NCI-H128 (cell line): Measurements from ENCODE around the gene SELENOV.

Experiments used
- DNase-seq: peaks from one replicate; lab custom pipeline; 2025; ENCODE audit not compliant: unreplicated experiment; lab: John Stamatoyannopoulos, UW

Gene SELENOV

GRCh38 chr19:39492225-39492624 lies 22.7 kb upstream of the SELENOV start:
- DNase-seq, result no peak

- DNase-seq, result no peak
Measured at GRCh38 chr19:39492788-39493187, 22.2 kb upstream of the SELENOV start.

GRCh38 chr19:39494661-39495060 lies 20.3 kb upstream of the SELENOV start:
- DNase-seq, result no peak

- no peak for DNase-seq
Measured at GRCh38 chr19:39496063-39496462, 18.9 kb upstream of the SELENOV start.

- no peak for DNase-seq
Measured at GRCh38 chr19:39497701-39497995, 17.3 kb upstream of the SELENOV start.

GRCh38 chr19:39497996-39498797 lies 16.7 kb upstream of the SELENOV start:
- DNase-seq, result peak; percentile 78

GRCh38 chr19:39498798-39499642 lies 15.9 kb upstream of the SELENOV start, which contains the start of gene DLL3:
DLL3 (plus strand) TSS chr19:39498947; CDS start chr19:39498975, 28 bp downstream.
- DNase-seq, result peak; percentile 49

- no peak for DNase-seq
Measured at GRCh38 chr19:39499932-39500331, 15.0 kb upstream of the SELENOV start.

GRCh38 chr19:39500543-39500942 lies 14.4 kb upstream of the SELENOV start:
- no peak for DNase-seq

GRCh38 chr19:39501340-39501739 lies 13.6 kb upstream of the SELENOV start:
- no peak for DNase-seq

- no peak for DNase-seq
Measured at GRCh38 chr19:39502640-39503417, 12.1 kb upstream of the SELENOV start.

GRCh38 chr19:39506598-39506943 lies 8.4 kb upstream of the SELENOV start:
- DNase-seq, result no peak

GRCh38 chr19:39506944-39507714 lies 7.8 kb upstream of the SELENOV start:
- DNase-seq, result peak; percentile 50

- DNase-seq, result no peak
Measured at GRCh38 chr19:39507715-39508364, 7.1 kb upstream of the SELENOV start.

- DNase-seq, result no peak
Measured at GRCh38 chr19:39508629-39509028, 6.3 kb upstream of the SELENOV start.

GRCh38 chr19:39509233-39509632 lies 5.7 kb upstream of the SELENOV start:
- DNase-seq, result no peak

GRCh38 chr19:39512988-39513387 lies 2.0 kb upstream of the SELENOV start:
- DNase-seq, result no peak

- no peak for DNase-seq
Measured at GRCh38 chr19:39515551-39516191, 732 bp downstream of the SELENOV start.

- DNase-seq, result no peak
Measured at GRCh38 chr19:39516270-39516669, 1.3 kb downstream of the SELENOV start.

- no peak for DNase-seq
Measured at GRCh38 chr19:39517432-39517831, 2.5 kb downstream of the SELENOV start.
